G401 (cell line): ENCODE measurements around the gene NOP53. TPM values are rescaled to one million over a fixed set of nuclear protein-coding genes. Genes with fewer than 3 reads are reported as not detected.

Experiments used
- DNase-seq: peaks from one replicate; pipeline ENCODE4 v3.0.0-alpha.2; 2015; ENCODE audit warnings: low spot score
- in situ Hi-C: cut with HindIII; loops from 2 replicates; pipeline ENCODE4 v1.10.0; 2016; ENCODE audit warnings: low sequenced_read_pairs, mixed read lengths
- total RNA-seq: library from RNA; depleted of rRNA; stranded (reverse); fragments of >200 nt; shearing (Covaris generic); gene quantifications from 2 replicates; pipeline ENCODE4 v1.2.3, GENCODE V29; 2014; rRNA removed

The NOP53 gene
- total RNA-seq = 431 and 471 TPM in 2 replicates

DNA sequence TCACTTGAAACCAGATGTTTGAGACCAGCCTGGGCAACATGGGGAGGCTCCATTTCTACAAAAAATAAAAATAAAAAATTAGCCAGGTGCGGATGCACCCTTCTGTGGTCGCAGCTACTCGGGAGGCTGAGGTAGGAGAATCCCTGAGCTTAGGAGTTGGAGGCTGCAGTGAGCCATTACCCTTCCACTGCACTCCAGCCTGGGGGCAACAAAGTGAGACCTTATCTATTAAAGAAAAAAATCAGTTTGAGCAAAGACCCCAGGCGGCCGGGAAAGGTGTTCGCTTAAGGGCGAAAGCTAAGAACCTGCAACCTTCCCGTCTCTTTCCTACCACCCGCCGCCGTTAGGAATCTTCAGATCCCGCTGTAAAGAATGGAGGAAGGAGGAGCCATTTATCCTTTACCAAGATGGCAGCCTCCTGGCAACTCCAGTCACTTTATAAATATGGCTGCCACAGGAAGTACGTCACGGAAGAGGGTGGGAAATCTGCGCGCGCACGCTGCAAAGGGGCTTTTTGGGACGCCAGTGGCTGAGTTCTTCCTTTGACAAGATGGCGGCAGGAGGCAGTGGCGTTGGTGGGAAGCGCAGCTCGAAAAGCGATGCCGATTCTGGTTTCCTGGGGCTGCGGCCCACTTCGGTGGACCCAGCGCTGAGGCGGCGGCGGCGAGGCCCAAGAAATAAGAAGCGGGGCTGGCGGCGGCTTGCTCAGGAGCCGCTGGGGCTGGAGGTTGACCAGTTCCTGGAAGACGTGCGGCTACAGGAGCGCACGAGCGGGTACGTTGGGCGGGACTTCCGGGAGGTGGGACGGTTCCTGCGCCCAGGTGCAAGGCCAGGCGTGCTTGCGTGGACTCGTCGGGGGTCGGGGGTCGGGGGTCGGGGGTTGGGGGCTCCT lies at the start of gene NOP53:
NOP53 (plus strand) TSS at position 537 of the 892 bp plus-strand sequence; CDS start at position 551, 14 bp downstream.
- in situ Hi-C loops = no loop called here
- peak; percentile 97 for DNase-seq

- in situ Hi-C loops = no loop called here
- no peak for DNase-seq
Observed at GRCh38 chr19:47696635-47697034, 48.7 kb upstream of the NOP53 start.

DNA sequence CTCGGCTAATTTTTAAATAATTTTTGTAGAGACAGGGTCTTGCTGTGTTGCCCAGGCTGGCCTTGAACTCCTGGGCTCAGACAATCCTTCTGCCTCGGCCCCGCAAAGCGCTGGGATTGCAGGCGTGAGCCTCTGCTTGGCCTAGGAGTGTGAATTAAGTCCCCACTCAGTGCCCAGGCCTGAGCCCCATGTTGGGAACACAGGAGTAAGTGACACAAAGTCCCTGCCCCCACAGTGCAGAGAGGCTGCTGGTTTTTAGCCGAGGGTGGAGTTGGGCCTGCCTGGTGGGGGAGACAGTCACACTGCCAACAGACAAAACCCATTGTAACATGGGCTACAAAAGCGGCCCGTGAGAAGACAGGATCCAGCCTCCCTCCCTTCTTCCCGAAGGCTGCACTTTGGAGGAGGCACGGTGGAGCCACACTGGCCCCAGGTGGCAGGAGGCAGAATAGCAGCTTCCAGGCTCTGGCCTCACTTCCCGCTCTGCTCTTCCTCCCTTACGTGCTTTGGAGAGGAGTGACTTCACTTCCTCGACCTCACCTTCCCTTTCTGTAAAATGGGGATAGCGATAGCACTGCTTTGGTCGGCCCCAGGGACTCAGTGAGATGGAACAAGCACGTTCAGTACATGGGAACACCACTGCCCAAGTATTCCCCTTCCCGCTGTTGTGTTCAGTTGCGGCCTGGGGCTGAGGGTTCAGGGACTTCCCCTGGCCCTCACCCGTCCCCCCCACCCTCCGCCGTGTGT lies 47.3 kb upstream of the NOP53 start:
- in situ Hi-C loops = no loop called here
- DNase-seq = peak; percentile 88

- in situ Hi-C loops = no loop called here
- DNase-seq = no peak
Observed at GRCh38 chr19:47698631-47699359, 46.6 kb upstream of the NOP53 start.

GRCh38 chr19:47699360-47699917 lies 45.9 kb upstream of the NOP53 start:
- in situ Hi-C loops = no loop called here
- DNase-seq = peak; percentile 38

DNA sequence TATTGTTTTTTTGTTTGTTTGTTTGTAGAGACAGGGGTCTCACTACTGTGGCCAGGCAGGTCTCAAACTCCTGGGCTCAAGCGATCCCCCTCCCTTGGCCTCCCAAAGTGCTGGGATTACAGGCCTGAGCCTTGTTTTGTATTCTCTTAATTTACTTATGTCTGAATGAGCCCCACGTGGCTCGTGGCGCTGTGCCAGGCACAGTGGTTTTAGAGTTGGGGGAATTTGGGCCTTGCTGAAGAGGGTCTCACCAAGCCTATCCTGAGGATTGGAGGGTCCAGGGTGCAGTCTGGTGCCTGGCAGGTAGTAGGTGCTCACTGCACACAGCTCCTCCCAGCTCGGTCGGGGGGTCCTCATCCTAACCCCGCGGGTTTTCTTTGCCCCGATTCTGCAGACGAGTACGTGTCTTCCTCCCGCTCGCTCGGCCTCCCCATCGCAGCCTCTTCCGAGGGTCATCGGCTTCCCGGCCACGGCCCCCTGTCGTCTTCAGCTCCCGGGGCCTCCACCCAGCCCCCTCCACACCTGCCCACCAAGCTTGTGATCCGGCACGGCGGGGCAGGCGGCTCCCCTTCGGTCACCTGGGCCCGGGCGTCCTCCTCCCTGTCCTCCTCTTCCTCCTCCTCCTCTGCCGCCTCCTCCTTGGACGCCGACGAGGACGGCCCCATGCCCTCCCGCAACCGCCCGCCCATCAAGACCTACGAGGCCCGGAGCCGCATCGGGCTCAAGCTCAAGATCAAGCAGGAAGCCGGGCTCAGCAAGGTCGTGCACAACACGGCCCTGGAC lies 44.2 kb upstream of the NOP53 start:
- in situ Hi-C loops = no loop called here
- DNase-seq = no peak

DNA sequence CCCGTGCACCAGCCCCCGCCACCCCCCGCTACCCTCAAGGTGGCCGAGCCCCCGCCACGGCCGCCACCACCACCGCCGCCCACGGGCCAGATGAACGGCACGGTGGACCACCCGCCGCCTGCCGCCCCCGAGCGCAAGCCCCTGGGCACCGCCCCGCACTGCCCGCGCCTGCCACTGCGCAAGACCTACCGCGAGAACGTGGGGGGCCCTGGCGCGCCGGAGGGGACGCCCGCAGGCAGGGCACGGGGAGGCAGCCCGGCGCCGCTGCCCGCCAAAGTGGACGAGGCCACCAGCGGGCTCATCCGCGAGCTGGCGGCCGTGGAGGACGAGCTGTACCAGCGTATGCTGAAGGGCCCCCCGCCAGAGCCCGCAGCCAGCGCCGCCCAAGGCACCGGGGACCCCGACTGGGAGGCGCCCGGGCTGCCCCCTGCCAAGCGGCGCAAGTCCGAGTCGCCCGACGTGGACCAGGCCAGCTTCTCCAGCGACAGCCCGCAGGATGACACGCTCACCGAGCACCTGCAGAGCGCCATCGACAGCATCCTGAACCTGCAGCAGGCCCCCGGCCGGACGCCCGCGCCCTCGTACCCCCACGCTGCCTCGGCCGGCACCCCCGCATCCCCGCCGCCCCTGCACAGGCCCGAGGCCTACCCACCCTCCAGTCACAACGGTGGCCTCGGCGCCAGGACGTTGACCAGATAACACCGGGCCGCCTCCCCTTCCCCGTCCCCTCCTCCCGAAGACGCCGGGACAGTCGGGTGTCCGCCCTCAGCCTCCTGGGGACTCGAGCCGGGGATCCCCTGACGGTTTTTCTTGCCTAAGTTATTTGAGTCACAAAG lies 43.4 kb upstream of the NOP53 start:
- in situ Hi-C loops = no loop called here
- no peak for DNase-seq

GRCh38 chr19:47702671-47703070 lies 42.7 kb upstream of the NOP53 start:
- in situ Hi-C loops = no loop called here
- no peak for DNase-seq

GRCh38 chr19:47703301-47703700 lies 42.0 kb upstream of the NOP53 start:
- no peak for DNase-seq
- in situ Hi-C loops = no loop called here

DNA sequence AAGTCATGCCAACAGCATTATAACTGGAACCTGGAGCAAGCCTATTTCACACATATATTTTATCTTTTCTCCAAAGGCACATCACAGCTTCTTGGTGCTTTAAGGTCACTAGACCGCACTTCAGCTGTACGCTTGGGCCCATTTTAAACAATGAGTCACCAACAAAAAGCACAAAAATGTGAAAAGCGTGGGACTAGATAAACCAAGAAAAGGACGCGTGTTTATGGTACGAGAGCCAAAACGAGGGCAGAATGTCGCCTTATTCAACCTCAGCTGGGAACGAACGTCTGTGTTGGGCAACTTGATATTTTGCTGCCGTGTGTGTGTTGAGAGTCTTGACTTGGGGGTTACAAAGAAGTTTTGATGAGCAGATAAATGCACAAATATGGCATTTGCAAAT lies 41.3 kb upstream of the NOP53 start:
- in situ Hi-C loops = no loop called here
- DNase-seq = no peak

DNA sequence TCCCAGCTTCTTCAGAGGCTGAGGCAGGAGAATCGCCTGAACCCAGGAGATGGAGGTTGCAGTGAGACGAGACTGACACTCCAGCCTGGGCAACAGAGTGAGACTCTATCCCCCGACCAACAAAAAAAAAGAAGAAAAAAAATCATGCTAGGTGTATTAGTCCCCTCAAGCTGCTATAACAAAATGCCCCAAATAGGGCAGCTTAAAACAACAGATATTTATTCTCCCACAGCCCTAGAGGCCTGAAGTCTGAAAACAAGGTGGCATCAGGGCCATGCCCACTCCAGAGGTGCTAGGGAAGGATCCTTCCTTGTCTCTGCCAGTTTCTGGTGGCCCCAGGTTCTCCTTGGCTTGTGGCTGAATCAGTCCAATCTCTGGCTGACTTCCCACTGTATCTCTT lies 40.7 kb upstream of the NOP53 start:
- in situ Hi-C loops = no loop called here

DNA sequence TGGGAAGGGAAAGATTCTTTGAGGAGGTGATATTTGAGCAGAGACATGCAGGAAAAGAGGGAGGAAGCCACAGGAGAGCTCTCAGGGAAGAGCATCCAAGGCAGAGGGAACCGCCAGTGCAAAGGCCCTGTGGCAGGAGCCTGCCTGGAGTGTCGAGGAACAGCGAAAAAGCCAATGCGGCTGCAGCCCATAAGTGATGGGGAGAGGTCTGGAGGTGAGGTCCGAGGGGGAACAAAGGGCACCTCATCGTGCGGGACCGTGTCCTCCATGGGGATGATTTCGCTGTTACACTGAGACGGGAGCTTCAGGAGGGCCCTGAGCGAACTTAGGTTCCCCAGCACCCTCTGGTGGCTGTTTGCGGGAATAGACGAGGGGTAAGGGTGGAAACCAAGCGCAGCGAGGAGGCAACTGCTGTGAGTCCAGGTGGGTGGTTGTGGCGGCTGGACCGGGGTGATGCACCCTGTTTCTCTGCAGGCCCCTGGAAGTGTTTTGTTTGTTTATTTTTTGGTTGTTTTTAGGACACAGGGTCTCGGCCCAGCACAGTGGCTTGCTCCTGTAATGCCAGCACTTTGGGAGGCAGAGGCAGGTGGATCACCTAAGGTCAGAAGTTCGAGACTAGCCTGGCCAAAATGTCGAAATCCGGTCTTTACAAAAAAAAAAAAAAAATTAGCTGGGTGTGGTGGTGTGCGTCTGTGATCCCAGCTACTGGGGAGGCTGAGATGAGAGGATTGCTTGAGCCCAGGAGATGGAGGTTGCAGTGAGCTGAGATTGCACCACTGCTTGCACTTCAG lies 38.0 kb upstream of the NOP53 start:
- peak; percentile 77 for DNase-seq
- in situ Hi-C loops = no loop called here

More for the DNA sequence above, 40.7 kb upstream of the NOP53 start:
- no peak for DNase-seq

- no peak for DNase-seq
- in situ Hi-C loops = no loop called here
Observed at GRCh38 chr19:47711652-47712242, 33.6 kb upstream of the NOP53 start.

GRCh38 chr19:47713046-47714021 lies 32.0 kb upstream of the NOP53 start, which contains the start of gene EHD2:
Gene EHD2, plus strand, starts transcription at chr19:47713422. Its CDS starts 3,191 bp downstream, at chr19:47716613.
- DNase-seq = peak; percentile 17
- in situ Hi-C loops = no loop called here

- in situ Hi-C loops = no loop called here
- DNase-seq = no peak
Observed at GRCh38 chr19:47714339-47714738, 31.0 kb upstream of the NOP53 start.
